Heart left ventricle (tissue), 16 donors: ENCODE results near the gene BBS5. TPM values are rescaled to one million over a fixed set of nuclear protein-coding genes. Genes with fewer than 3 reads are reported as not detected.

Experiments
- ATAC-seq, 4 donors: fragments of 200-7000 bp; cut with Tn5 transposase; one replicate each; pipeline ENCODE4 v1.9.1; 2020 to 2022; ENCODE audit warnings: moderate library complexity in 4 of 4, mild to moderate bottlenecking in 3 of 4, moderate number of reproducible peaks in 1 of 4
- DNase-seq, 5 donors: peaks; one replicate each; pipeline ENCODE4 v3.0.0-alpha.2; 2020
- H3K27ac ChIP-seq, 12 donors: fragments of 200-600 bp; sonication (generic) in 4 of 12; one replicate each; pipeline versions ENCODE4 v1.5.0 to v1.8.0; 2016 to 2022; ENCODE audit warnings: mild to moderate bottlenecking in 2 of 12
- H3K27me3 ChIP-seq, 9 donors: fragments of 200-600 bp; sonication (generic) in 2 of 9; one replicate each; pipeline versions ENCODE4 v1.5.1 to v1.8.0; 2016 to 2022; ENCODE audit warnings: mild to moderate bottlenecking in 3 of 9
- H3K36me3 ChIP-seq, 9 donors: fragments of 200-600 bp; sonication (generic) in 2 of 9; one replicate each; pipeline versions ENCODE4 v1.5.0 to v1.8.0; 2018 to 2022; ENCODE audit warnings: mild to moderate bottlenecking in 2 of 9
- H3K4me1 ChIP-seq, 12 donors: fragments of 200-600 bp; sonication (generic) in 4 of 12; one replicate each; pipeline versions ENCODE4 v1.5.0 to v1.8.0; 2016 to 2022; ENCODE audit warnings: mild to moderate bottlenecking in 3 of 12
- H3K4me3 ChIP-seq, 12 donors: fragments of 200-600 bp; sonication (generic) in 4 of 12; one replicate each; pipeline versions ENCODE4 v1.5.0 to v1.8.0; 2017 to 2022; ENCODE audit warnings: mild to moderate bottlenecking in 9 of 12, moderate library complexity in 4 of 12
- H3K9me3 ChIP-seq, 12 donors: fragments of 200-600 bp; sonication (generic) in 4 of 12; one replicate each; pipeline versions ENCODE4 v1.5.0 to v1.8.0; 2016 to 2022; ENCODE audit warnings: mild to moderate bottlenecking in 1 of 12
- POLR2A ChIP-seq, 2 donors: fragments of 450-650 bp; IDR thresholded peaks; one replicate each; pipeline ENCODE4 v1.6.1; 2017; ENCODE audit warnings: antibody characterized with exemption in 2 of 2, mild to moderate bottlenecking in 2 of 2, moderate library complexity in 2 of 2
- WGBS, 4 donors: extraction: QIAGEN DNeasy Blood & Tissue Kit in 2 of 4; methylation state at CpG; one replicate each; pipeline versions ENCODE4 v1.1.5 to v1.1.7; 2013 to 2018; 5-methylcytosine and 5-hydroxymethylcytosine counted together
- intact Hi-C, 10 donors: fragments of 100-400 bp; cut with DNase I; formaldehyde crosslinking; loops; one replicate each; pipeline versions ENCODE4 v1.11.1 to v1.14.2; 2022
- polyA plus RNA-seq, 2 donors: library from polyadenylated mRNA; stranded (reverse); fragments of 200-250 nt; gene quantifications; one replicate each; pipeline ENCODE4 v1.2.3, GENCODE V29; 2013
- total RNA-seq, 9 donors: library from RNA; depleted of rRNA in 2 of 9; stranded (reverse); fragments of >200 nt in 2 of 9; fragmentation: NEBNext Ultra II Directional in 3 of 9; extraction: Animal tissue kit (Norgen Biotek cat#: 25700) in 3 of 9; gene quantifications; one replicate each; pipeline versions ENCODE4 v1.1.0 to v1.2.4, GENCODE V29; 2016 to 2023
- TF ChIP-seq, protein P1 (sequence below), 12 donors: fragments of 200-600 bp; sonication (generic) in 4 of 12; IDR thresholded peaks; one replicate each; pipeline versions ENCODE4 v1.5.0 to v1.8.0; 2018 to 2022; ENCODE audit warnings: antibody characterized with exemption in 12 of 12, mild to moderate bottlenecking in 5 of 12
- donor health status: ischemic (EF 13 %, LVEDD 7.1; RV severe dilation, severe dysfunction).
- donor health status: healthy with polysubstance abuse.
- donor health status: DM: no; HTN: yes; CAD: no.
- donor health status: DM: no; HTN: no; CAD: no.
- donor health status: ischemic (EF 25% LVEDD 6.9; RV normal size, moderate dysfunction).
- donor health status: ischemic (EF 25% LVEDD 5.7; RV mildly dilated, moderate dysfunction).
- donor health status: healthy.
- donor health status: DM: yes; HTN: yes; CAD: no.
- donor health status: ischemic (EF 35%, LVEDD 5.7; RV mildly dilated, moderate dysfunction).
- donor health status: nonischemic (EF 11% LVEDD 7.7; RV severe dilation, severe dysfunction).
- donor health status: DM: yes; HTN: yes; CAD: no.
- donor health status: PGD.
- donor health status: ischemic (EF 29% LVEDD 5.4; RV normal size, mild dysfunction).
- donor health status: nonischemic (EF 23%, LVEDD 6.1; RV moderate dilation, normal function).

Gene BBS5
- total and polyA plus RNA-seq, 11 donors = 4.4 to 9.5 (median 7.9) TPM

DNA sequence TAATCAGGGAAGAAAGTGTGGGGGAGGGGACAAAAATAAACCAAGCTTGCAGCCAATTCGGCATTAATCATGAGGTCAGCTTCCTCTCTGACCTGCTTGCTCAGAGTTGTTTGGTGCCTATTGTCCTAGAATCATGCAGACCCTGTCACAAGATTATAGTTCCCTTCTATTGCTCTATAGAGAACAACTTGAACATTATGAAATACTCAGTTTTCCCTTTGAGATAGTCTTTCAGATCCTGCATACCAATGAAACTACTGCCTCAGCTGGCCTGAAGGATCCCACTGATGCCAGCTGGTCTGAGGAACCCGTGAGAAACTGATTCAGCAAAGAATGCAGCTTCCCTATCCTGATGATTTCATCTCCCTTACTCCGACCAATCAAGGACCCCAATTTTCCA is 955 bp upstream of the BBS5 start:
- Histone ChIP-seq H3K36me3 (peaks cover 0 to 15% (median 7%) of the 10 kb centered on the region in 9 donors), H3K9me3 (no peaks in the 10 kb centered on the region), H3K4me1 (peaks cover 0 to 21% (median 6%) of the 10 kb centered on the region in 12 donors), H3K4me3 (peak overlapping the region in 1 of 12 donors; percentile 91), H3K27me3 (no peaks in the 10 kb centered on the region), H3K27ac (peak overlapping the region in 2 of 12 donors; percentile 16 to 84)
- intact Hi-C loops = no loop called here
- no peak for TF ChIP-seq POLR2A (IDR thresholded peaks at IDR 0.05)
- TF ChIP-seq, protein P1, sequence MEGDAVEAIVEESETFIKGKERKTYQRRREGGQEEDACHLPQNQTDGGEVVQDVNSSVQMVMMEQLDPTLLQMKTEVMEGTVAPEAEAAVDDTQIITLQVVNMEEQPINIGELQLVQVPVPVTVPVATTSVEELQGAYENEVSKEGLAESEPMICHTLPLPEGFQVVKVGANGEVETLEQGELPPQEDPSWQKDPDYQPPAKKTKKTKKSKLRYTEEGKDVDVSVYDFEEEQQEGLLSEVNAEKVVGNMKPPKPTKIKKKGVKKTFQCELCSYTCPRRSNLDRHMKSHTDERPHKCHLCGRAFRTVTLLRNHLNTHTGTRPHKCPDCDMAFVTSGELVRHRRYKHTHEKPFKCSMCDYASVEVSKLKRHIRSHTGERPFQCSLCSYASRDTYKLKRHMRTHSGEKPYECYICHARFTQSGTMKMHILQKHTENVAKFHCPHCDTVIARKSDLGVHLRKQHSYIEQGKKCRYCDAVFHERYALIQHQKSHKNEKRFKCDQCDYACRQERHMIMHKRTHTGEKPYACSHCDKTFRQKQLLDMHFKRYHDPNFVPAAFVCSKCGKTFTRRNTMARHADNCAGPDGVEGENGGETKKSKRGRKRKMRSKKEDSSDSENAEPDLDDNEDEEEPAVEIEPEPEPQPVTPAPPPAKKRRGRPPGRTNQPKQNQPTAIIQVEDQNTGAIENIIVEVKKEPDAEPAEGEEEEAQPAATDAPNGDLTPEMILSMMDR (IDR thresholded peaks at IDR 0.05) = no peak
- WGBS, 4 donors = 57 to 67% (median 61%) methylated on average over 3 of the region's 3 CpGs
- ATAC-seq = peak; percentile 21 to 45 (median 30)
- DNase-seq = peak in 1 of 5 donors; percentile 24

DNA sequence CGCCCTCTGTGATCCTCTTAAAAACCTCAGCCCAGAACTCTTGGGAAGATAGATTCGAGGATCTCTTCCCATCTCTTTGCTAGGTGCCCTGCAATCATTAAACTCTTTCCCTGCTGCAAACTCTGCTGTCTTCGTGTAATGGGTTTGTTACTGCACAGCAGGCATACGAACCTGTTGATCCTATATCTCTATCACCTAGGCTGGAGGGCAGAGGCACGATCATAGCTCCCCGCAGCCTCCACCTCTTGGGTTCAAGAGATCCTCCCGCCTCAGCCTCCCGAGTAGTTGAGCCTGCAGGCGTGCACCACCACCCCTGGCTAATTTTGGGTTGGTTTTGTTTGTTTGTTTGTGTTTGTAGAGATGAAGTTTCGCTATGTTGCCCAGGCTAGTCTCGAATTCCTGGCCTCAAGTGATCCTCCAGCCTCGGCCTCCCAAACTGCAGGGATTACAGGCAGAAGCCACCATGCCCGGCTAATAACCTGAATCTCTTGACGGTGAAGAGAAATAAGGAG is 493 bp upstream of the BBS5 start:
- H3K27me3 ChIP-seq = no peaks in the 10 kb centered on the region
- peak overlapping the region; percentile 48 to 94 (median 75) for H3K4me3 ChIP-seq
- H3K9me3 ChIP-seq = no peaks in the 10 kb centered on the region
- peak overlapping the region in 11 of 12 donors; percentile 7 to 85 (median 59) for H3K27ac ChIP-seq
- WGBS, 4 donors = 75 to 78% (median 77%) methylated on average over 14 of the region's 14 CpGs
- DNase-seq (no peak), ATAC-seq (no peak)
- TF ChIP-seq, protein P1 (IDR thresholded peaks at IDR 0.05) = no peak
- TF ChIP-seq POLR2A (IDR thresholded peaks at IDR 0.05) = no peak
- H3K36me3 ChIP-seq = peaks cover 0 to 19% (median 10%) of the 10 kb centered on the region in 9 donors
- peaks cover 0 to 21% (median 6%) of the 10 kb centered on the region in 12 donors for H3K4me1 ChIP-seq
- intact Hi-C loops = no loop called here

DNA sequence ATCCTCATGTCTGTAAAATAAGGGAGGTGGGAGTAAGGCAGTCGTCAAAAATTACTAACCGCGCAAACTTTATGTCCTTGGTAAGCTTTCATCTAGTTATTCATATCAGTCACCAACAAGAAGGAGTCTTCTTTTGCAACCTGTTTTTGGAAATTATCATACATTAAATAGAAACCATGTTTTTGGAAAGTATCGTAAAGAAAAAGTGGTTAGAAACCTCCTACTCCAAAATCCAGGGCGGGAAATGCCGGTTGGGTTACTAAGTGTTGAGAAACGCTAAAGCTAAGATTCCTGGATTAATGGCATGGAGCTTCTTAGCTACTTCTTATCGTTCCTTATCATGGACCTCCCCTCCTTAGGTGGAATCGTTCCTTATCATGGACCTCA is 778 bp downstream of the BBS5 start:
- H3K9me3 ChIP-seq = no peaks in the 10 kb centered on the region
- no peak for TF ChIP-seq POLR2A (IDR thresholded peaks at IDR 0.05)
- TF ChIP-seq, protein P1 (IDR thresholded peaks at IDR 0.05) = no peak
- no peak for ATAC-seq
- DNase-seq = no peak
- 25 to 42% (median 32%) methylated on average over 9 of the region's 9 CpGs for WGBS, 4 donors
- intact Hi-C loops = no loop called here
- H3K27me3 ChIP-seq = no peaks in the 10 kb centered on the region
- H3K27ac ChIP-seq = peak overlapping the region in 8 of 12 donors; percentile 57 to 85 (median 68)
- peaks cover 0 to 32% (median 23%) of the 10 kb centered on the region in 9 donors for H3K36me3 ChIP-seq
- H3K4me3 ChIP-seq = peak overlapping the region; percentile 48 to 94 (median 75)
- H3K4me1 ChIP-seq = peaks cover 0 to 21% (median 6%) of the 10 kb centered on the region in 12 donors

DNA sequence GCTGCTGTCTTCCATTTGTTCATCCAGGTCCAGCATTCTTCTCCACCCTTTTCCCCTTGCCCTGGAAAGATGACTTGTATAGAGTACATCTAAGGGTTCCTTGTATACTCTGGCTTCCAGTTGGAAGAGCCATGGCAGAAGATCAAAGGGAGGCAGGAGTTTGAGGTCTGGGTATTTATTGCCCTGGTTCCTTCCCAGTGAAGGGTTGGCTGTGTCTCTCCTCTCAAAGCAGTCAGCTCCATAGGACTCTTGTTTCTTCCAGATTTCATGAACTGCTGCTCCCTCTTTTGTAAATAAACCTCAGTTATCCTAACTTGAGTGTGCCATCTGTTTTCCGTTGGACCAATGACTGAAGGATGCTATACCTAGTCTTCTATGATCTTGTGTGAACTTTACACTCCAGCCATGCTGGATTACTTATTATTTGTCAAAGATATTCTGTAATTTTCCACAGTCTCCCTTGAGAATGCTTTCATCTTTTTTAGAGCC is 6.4 kb downstream of the BBS5 start:
- ATAC-seq = no peak
- Histone ChIP-seq H3K4me3 (no peak overlapping the region), H3K36me3 (peaks cover 0 to 75% (median 34%) of the 10 kb centered on the region in 9 donors), H3K4me1 (no peaks in the 10 kb centered on the region), H3K27me3 (no peaks in the 10 kb centered on the region), H3K27ac (no peak overlapping the region), H3K9me3 (no peaks in the 10 kb centered on the region)
- TF ChIP-seq, protein P1 (IDR thresholded peaks at IDR 0.05) = no peak
- TF ChIP-seq POLR2A (IDR thresholded peaks at IDR 0.05) = no peak
- WGBS, 4 donors = 89 to 100% (median 96%) methylated on average over 1 of the region's 1 CpG
- intact Hi-C loops = no loop called here
- no peak for DNase-seq
